H1 (cell line): Measurements from ENCODE around the gene DPYSL4. TPM values are rescaled to one million over a fixed set of nuclear protein-coding genes. Genes with fewer than 3 reads are reported as not detected.

Experiments
- CTCF ChIA-PET: fragments of 300-600 bp; sonication (Branson Sonifier 250); formaldehyde crosslinking; loops from one replicate; lab custom pipeline; 2021; ENCODE audit not compliant: partially characterized antibody; lab: Charles Lee
- POLR2A ChIA-PET: fragments of 300-600 bp; sonication (Branson Sonifier 250); formaldehyde crosslinking; loops from one replicate; lab custom pipeline; 2021; ENCODE audit warnings: inconsistent platforms; ENCODE audit not compliant: partially characterized antibody; lab: Charles Lee
- DNase-seq, 2 experiments: peaks; one replicate each; pipeline versions ENCODE4 v3.0.0 to v3.0.0-alpha.2; 2010 to 2022; ENCODE audit warnings: low spot score in 2 of 2, low read depth in 1 of 2, mixed read lengths in 1 of 2
- FAIRE-seq: peaks from 2 replicates; lab custom pipeline; 2011; peaks lifted over from hg19 to GRCh38; lab: Jason Lieb, UNC
- H2AFZ ChIP-seq: 2 replicates; pipeline ENCODE4 v1.8.1; 2012; ENCODE audit warnings: low read length, inconsistent platforms
- H2AK5ac ChIP-seq: 2 replicates; pipeline ENCODE4 v1.6.1; 2013; ENCODE audit warnings: low read depth, low read length
- H2BK120ac ChIP-seq: replicated peaks from 2 replicates; pipeline ENCODE3; 2013; ENCODE audit warnings: low read depth, low read length, inconsistent platforms
- H2BK12ac ChIP-seq: 2 replicates; pipeline ENCODE4 v1.6.1; 2013; ENCODE audit warnings: low read depth, low read length
- H2BK15ac ChIP-seq: 2 replicates; pipeline ENCODE4 v1.6.1; 2013; ENCODE audit warnings: low read length
- H2BK20ac ChIP-seq: 2 replicates; pipeline ENCODE4 v1.6.1; 2013; ENCODE audit warnings: low read length
- H2BK5ac ChIP-seq: 2 replicates; pipeline ENCODE4 v1.6.1; 2013; ENCODE audit warnings: low read depth, low read length
- H3K14ac ChIP-seq: 2 replicates; pipeline ENCODE4 v1.6.1; 2013; ENCODE audit warnings: inconsistent platforms; ENCODE audit not compliant: insufficient read length
- H3K18ac ChIP-seq: 2 replicates; pipeline ENCODE4 v1.6.1; 2013; ENCODE audit warnings: low read length; ENCODE audit errors: extremely low read depth
- H3K23ac ChIP-seq: 2 replicates; pipeline ENCODE4 v1.6.1; 2013; ENCODE audit warnings: inconsistent platforms; ENCODE audit not compliant: insufficient read length
- H3K23me2 ChIP-seq: 2 replicates; pipeline ENCODE4 v1.6.1; 2013; ENCODE audit warnings: low read depth, low read length
- H3K27ac ChIP-seq: 2 replicates; pipeline ENCODE4 v1.6.1; 2011; ENCODE audit warnings: low read depth, low read length, inconsistent platforms
- H3K27me3 ChIP-seq, 4 experiments: replicated peaks in 1 of 4; 1 replicate in 1 of 4; 2 replicates in 3 of 4; pipeline versions ENCODE4 v1.6.1 to v1.8.1; 2011 to 2013; ENCODE audit warnings: low read length in 3 of 4, mild to moderate bottlenecking in 3 of 4, inconsistent platforms in 2 of 4, mixed read lengths in 2 of 4, moderate library complexity in 1 of 4; ENCODE audit not compliant: control insufficient read depth in 3 of 4, insufficient read depth in 3 of 4; ENCODE audit errors: extremely low read depth in 1 of 4
- H3K36me3 ChIP-seq, 4 experiments: 2 replicates each; pipeline versions ENCODE4 v1.6.1 to v1.8.1; 2011 to 2013; ENCODE audit warnings: mild to moderate bottlenecking in 4 of 4, low read length in 3 of 4, moderate library complexity in 2 of 4, control low read depth in 1 of 4, inconsistent platforms in 1 of 4; ENCODE audit not compliant: insufficient read depth in 4 of 4, control insufficient read depth in 2 of 4
- H3K4ac ChIP-seq: replicated peaks from 2 replicates; pipeline ENCODE3; 2013; ENCODE audit warnings: low read length, low read depth, mixed read lengths, inconsistent platforms; ENCODE audit not compliant: insufficient read length
- H3K4me1 ChIP-seq, 4 experiments: replicated peaks in 1 of 4; 1 replicate in 1 of 4; 2 replicates in 3 of 4; pipeline versions ENCODE4 v1.6.1 to v1.8.1; 2011 to 2013; ENCODE audit warnings: low read length in 3 of 4, inconsistent platforms in 2 of 4, mixed read lengths in 1 of 4; ENCODE audit not compliant: insufficient read depth in 4 of 4, control insufficient read depth in 3 of 4
- H3K4me2 ChIP-seq, 2 experiments: 2 replicates each; pipeline versions ENCODE4 v1.6.1 to v1.8.1; 2011 to 2013; ENCODE audit warnings: low read depth in 2 of 2, low read length in 2 of 2, control low read depth in 1 of 2, inconsistent platforms in 1 of 2, mild to moderate bottlenecking in 1 of 2; ENCODE audit not compliant: insufficient read depth in 1 of 2
- H3K4me3 ChIP-seq, 4 experiments: fragments of 200-600, 300-600 bp in 1 of 4; sonication (generic), shearing (Covaris generic), sonication (Bioruptor Twin) in 1 of 4; 2 replicates each; pipeline versions ENCODE4 v1.5.1 to v1.8.1; 2011 to 2016; ENCODE audit warnings: low read length in 4 of 4, low read depth in 3 of 4, control low read depth in 2 of 4, inconsistent platforms in 2 of 4, mild to moderate bottlenecking in 2 of 4, mixed read lengths in 1 of 4, moderate library complexity in 1 of 4; ENCODE audit not compliant: insufficient read depth in 2 of 4; ENCODE audit errors: extremely low read depth in 1 of 4
- H3K56ac ChIP-seq: replicated peaks from 2 replicates; pipeline ENCODE3; 2013; ENCODE audit warnings: low read depth, mild to moderate bottlenecking, mixed read lengths, low read length, inconsistent platforms; ENCODE audit not compliant: insufficient read length
- H3K79me1 ChIP-seq: 2 replicates; pipeline ENCODE4 v1.6.1; 2013; ENCODE audit warnings: low read depth, low read length, control low read depth
- H3K79me2 ChIP-seq, 2 experiments: 2 replicates each; pipeline versions ENCODE4 v1.6.1 to v1.8.1; 2012 to 2013; ENCODE audit warnings: low read length in 2 of 2, mild to moderate bottlenecking in 2 of 2, inconsistent platforms in 1 of 2; ENCODE audit not compliant: insufficient read depth in 2 of 2, control insufficient read depth in 1 of 2
- H3K9ac ChIP-seq, 4 experiments: replicated peaks in 1 of 4; 1 replicate in 1 of 4; 2 replicates in 3 of 4; pipeline versions ENCODE4 v1.6.1 to v1.8.1; 2011 to 2013; ENCODE audit warnings: low read depth in 3 of 4, low read length in 3 of 4, control low read depth in 2 of 4, mild to moderate bottlenecking in 2 of 4, moderate library complexity in 2 of 4, inconsistent platforms in 1 of 4; ENCODE audit errors: extremely low read depth in 1 of 4
- H3K9me3 ChIP-seq, 2 experiments: 2 replicates each; pipeline versions ENCODE4 v1.6.1 to v1.8.1; 2012 to 2013; ENCODE audit warnings: mild to moderate bottlenecking in 2 of 2, moderate library complexity in 2 of 2, control low read depth in 1 of 2, inconsistent platforms in 1 of 2, low read depth in 1 of 2, low read length in 1 of 2, mixed read lengths in 1 of 2; ENCODE audit not compliant: insufficient read depth in 2 of 2
- H4K20me1 ChIP-seq, 2 experiments: replicated peaks in 1 of 2; 2 replicates each; pipeline versions ENCODE3 to v1.8.1; 2011 to 2013; ENCODE audit warnings: inconsistent platforms in 2 of 2, low read length in 2 of 2, mild to moderate bottlenecking in 1 of 2; ENCODE audit not compliant: insufficient read depth in 2 of 2, control insufficient read depth in 1 of 2
- H4K5ac ChIP-seq: 2 replicates; pipeline ENCODE4 v1.6.1; 2013; ENCODE audit warnings: low read length, low read depth, mixed read lengths, inconsistent platforms; ENCODE audit not compliant: insufficient read length
- H4K8ac ChIP-seq: 2 replicates; pipeline ENCODE4 v1.8.0; 2013; ENCODE audit warnings: mild to moderate bottlenecking, moderate library complexity, low read length, inconsistent platforms; ENCODE audit not compliant: insufficient read depth; ENCODE audit errors: extremely low read depth
- H4K91ac ChIP-seq: replicated peaks from 2 replicates; pipeline ENCODE3; 2013; ENCODE audit warnings: low read length, mixed read lengths, inconsistent platforms; ENCODE audit not compliant: insufficient read length
- CEBPB ChIP-seq: IDR thresholded peaks from 2 replicates; pipeline ENCODE4 v1.6.1; 2012; ENCODE audit warnings: low read depth, low read length
- CHD1 ChIP-seq: IDR thresholded peaks from 2 replicates; pipeline ENCODE4 v1.6.1; 2012; ENCODE audit warnings: low read depth, low read length, improper control_type of control experiment
- KDM5A ChIP-seq: fragments of 200-600 bp; IDR thresholded peaks from 2 replicates; pipeline ENCODE4 v1.7.1; 2012; ENCODE audit warnings: mild to moderate bottlenecking, low read length, inconsistent platforms, mixed read lengths
- POLR2AphosphoS5 ChIP-seq: IDR thresholded peaks from 2 replicates; pipeline ENCODE4 v1.6.1; 2011; ENCODE audit warnings: low read depth, low read length
- WGBS, 2 experiments: shearing (Covaris generic) in 1 of 2; methylation state at CpG; one replicate each; pipeline versions ENCODE4 v1.1.6 to v1.1.7; 2013 to 2015; ENCODE audit warnings: low lambda C conversion rate in 2 of 2, mixed read lengths in 2 of 2, inconsistent platforms in 1 of 2, low coverage in 1 of 2, missing lambda C conversion rate in 1 of 2; ENCODE audit not compliant: insufficient replicate concordance in 2 of 2, insufficient coverage in 1 of 2, insufficient read length in 1 of 2; ENCODE audit errors: extremely low coverage in 1 of 2, missing lambda C conversion rate in 1 of 2; 5-methylcytosine and 5-hydroxymethylcytosine counted together
- polyA plus RNA-seq, 7 experiments: library from polyadenylated mRNA; depleted of rRNA in 3 of 7; stranded (reverse) in 5 of 7; unstranded in 2 of 7; fragments of >200 nt in 5 of 7; fragments of 200-250 nt in 2 of 7; gene quantifications; 1 replicate in 5 of 7; 2 replicates in 1 of 7; 4 replicates in 1 of 7; pipeline versions ENCODE4 v1.2.1 to v1.2.3, GENCODE V29; 2011 to 2013; ENCODE audit warnings: missing spikeins in 2 of 7, mixed read lengths in 2 of 7
- total RNA-seq: library from RNA; stranded (reverse); fragmentation: NEBNext Ultra II Directional; extraction: Animal tissue kit (Norgen Biotek cat#: 25700); gene quantifications from 2 replicates; pipeline ENCODE4 v1.2.1, GENCODE V29; 2021

Gene DPYSL4
- total and polyA plus RNA-seq, 2 of the 8 experiments (the other 6 are each of a cell fraction or from before 2014, with no cell fraction given) = 12.9 to 15.2 TPM

DNA sequence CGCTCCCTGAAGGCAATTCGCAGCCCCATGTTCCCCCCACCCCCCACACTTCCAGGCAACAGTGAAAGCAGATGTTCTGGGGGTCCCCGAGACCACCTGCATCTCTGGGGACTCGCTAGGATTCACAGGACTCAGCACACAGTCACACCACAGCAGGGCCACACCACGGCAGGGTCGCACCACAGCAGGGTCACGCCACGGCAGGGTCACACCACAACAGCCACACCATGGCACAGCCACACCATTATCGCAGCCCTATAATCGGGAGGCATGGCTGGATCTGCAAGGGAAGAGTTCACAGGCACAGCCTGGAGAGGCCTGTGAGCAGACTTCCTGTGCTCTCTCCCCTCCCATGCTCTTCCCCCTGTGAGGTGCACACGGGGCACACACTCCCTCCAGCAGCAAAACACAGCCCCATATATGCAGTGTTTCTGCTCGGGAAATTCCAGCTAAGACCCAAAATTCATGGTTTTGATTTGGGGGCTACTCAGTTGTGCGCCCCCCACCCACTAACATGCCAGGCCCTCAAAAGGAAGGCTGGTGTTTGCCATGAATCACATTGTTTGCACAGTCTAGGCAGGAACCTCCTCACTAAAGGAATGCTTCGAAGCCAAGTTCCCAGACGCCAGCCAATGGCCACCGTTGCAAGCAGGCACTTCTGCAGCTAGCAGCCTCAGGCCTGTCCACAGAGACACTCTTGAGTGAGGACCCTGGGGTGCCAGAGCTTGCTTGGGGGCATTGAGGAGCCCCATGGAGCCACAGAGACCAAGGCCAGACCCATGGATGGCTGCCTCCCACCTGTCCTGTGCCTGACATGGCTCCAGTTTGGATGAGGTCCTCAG is 7.0 kb upstream of the DPYSL4 start:
- H2AK5ac ChIP-seq = no peak overlapping the region
- ChIA-PET POLR2A (no interaction called here), CTCF (no interaction called here)
- no peak overlapping the region for H4K5ac ChIP-seq
- peaks cover 0 to 9% (median 7%) of the 10 kb centered on the region in 4 experiments; a peak in 6 of 7 replicates for H3K4me1 ChIP-seq
- peaks cover 0 to under 1% of the 10 kb centered on the region in 2 experiments for H4K20me1 ChIP-seq
- H3K4ac ChIP-seq = no peak overlapping the region
- 86% methylated on average over 16 of the region's 16 CpGs; no CpG with 5 or more reads in 1 of the 2 experiments for WGBS, 2 experiments
- TF ChIP-seq CEBPB = no peak
- TF ChIP-seq POLR2AphosphoS5 = no peak
- TF ChIP-seq CHD1 = no peak
- no peak for TF ChIP-seq KDM5A
- H2BK15ac ChIP-seq = no peak overlapping the region
- H3K9ac ChIP-seq = no peak overlapping the region
- no peak overlapping the region for H3K4me3 ChIP-seq
- peaks cover 1 to 13% (median 10%) of the 10 kb centered on the region in 4 experiments for H3K27me3 ChIP-seq
- H3K9me3 ChIP-seq = no peaks in the 10 kb centered on the region; a peak in 1 of 4 replicates
- H2BK12ac ChIP-seq = no peak overlapping the region
- no peak overlapping the region for H2BK120ac ChIP-seq
- H3K27ac ChIP-seq = no peak overlapping the region
- no peaks in the 10 kb centered on the region for H3K36me3 ChIP-seq
- H4K8ac ChIP-seq = no peak overlapping the region
- H3K23me2 ChIP-seq = peaks cover 4% of the 10 kb centered on the region
- H3K14ac ChIP-seq = no peak overlapping the region
- H3K79me2 ChIP-seq = no peaks in the 10 kb centered on the region
- H3K18ac ChIP-seq = no peak overlapping the region
- H3K23ac ChIP-seq = no peak overlapping the region
- no peak overlapping the region for H3K4me2 ChIP-seq
- no peak overlapping the region for H4K91ac ChIP-seq
- H3K56ac ChIP-seq = no peak overlapping the region
- FAIRE-seq = no peak
- no peak for DNase-seq
- H3K79me1 ChIP-seq = peaks cover 6% of the 10 kb centered on the region
- no peak overlapping the region for H2BK20ac ChIP-seq
- no peak overlapping the region for H2AFZ ChIP-seq
- no peak overlapping the region for H2BK5ac ChIP-seq
